Astrocyte of the hippocampus (primary cell): Measurements from ENCODE around the gene VAV1.
"Not testable (repeated sequence)": the region's sequence is repeated elsewhere in the genome, so short reads cannot be mapped to it uniquely, and the experiment has no call there.

ENCODE experiments used
- DNase-seq: peaks from one replicate; pipeline ENCODE4 v3.0.0; 2011; ENCODE audit warnings: low read depth, low spot score

The VAV1 gene

DNA sequence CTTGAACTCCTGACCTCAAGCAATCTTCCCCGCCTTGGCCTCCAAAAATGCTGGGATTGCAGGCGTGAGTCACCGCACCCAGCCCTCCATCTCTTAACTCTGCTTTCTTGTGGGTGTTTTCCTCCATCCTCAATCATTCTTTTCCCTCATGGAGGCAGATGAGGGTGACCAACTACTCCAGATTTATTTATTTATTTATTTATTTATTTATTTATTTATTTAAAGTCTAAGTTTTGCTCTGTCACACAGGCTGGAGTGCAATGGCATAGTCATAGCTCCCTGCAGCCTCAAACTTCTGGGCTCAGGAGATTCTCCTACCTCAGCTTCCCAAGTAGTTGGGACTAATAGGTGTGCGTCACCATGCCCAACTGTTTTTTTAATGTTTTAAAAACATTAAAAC, 14.9 kb downstream of the VAV1 start:
- no peak for DNase-seq

GRCh38 chr19:6788896-6789295, 16.4 kb downstream of the VAV1 start:
- DNase-seq = no peak

DNA sequence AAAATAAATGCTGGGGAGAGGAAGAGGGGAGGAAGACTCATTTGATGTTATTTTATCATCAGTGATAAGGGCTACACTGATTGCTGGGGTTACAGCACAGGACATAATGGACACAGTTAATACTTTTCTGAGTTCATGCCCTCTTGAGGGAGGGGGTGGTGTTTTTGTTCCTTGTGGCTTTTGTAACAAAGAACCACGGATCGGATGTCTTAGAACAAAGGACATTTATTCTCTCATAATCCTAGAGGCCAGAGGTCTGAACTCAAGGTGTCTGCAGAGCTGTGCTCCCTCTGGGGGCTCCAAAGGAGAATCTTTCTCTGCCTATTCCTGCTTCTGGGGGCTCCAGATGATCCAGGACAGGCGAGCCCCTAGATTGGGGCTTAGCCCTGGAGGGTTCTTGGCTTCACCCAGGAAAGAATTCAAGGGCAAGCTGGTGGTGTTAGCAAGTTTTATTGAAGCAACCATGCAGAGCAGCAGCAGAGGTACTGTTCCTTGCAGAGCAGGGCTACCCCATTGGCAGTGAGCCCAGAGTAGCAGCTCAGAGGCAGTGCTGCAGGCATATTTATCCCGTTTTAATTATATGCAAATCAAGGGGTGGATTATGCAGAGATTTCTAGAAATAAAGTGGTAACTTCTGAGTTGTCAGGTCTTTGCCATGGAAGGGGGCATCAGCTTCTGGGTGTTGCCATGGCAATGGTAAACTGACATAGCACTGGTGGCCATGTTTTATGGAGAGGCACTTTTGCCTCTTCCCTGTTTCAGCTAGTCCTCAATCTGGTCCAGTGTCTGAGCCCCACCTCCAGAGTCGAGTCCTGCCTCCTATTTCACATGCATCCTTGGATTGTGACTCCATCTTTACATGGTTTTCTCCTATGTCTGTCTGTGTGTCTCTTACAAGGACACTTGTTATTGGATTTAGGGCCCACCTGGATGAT, 18.0 kb downstream of the VAV1 start:
- no peak for DNase-seq

- no peak for DNase-seq
Measured at GRCh38 chr19:6791237-6791636, 18.7 kb downstream of the VAV1 start.

GRCh38 chr19:6793411-6793810, 20.9 kb downstream of the VAV1 start:
- DNase-seq = no peak

DNA sequence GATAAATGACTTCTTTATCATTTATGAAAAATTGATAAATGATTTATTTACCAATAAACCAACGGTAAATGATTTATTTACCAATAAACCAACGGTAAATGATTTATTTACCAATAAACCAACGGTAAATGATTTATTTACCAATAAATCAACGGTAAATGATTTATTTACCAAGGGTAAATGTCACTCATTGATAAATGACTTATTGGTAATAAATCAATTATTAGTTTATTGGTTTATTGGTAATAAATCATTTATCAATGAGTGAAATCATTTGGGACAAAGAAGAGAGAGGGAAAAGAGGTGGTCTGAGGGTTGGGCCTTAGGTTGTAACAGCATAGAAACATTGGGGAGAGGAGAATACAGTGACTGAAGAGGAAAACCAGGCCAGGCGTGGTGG, 21.5 kb downstream of the VAV1 start:
- DNase-seq = no peak

DNA sequence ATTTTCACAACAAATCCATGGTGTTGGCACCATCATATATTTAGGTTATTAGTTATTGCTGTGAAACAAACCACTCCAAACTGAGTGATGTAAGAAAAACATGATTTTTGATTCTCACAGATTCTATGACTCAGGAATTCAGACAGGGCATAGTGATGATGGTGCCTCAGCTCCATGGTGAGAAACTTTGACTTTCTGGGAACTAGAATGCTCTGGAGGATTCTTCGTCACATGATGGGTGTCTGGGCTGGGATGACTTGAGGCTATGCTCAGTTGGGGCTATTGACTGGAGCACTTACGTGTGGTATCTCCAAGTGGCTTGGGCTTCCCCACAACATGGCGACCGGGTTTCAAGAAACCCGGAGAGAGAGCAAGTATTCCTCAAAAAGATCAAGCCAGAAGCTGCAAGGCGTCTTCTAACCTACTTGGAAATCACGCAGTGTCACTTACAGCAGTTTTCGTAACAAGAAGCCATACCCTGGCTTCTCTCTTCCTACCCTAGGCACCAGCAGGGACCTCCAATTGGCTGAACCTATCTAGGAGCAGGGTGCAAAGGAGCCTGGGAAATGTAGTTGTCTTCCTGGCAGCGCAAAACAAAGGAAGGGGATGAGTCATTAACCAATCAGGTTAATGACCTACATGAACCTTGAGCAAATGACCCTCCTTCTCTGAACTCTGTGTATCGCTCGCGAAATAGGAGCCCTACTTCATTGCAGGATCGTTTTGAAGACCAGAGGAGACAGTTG, 22.4 kb downstream of the VAV1 start:
- DNase-seq = no peak

- DNase-seq = no peak
Measured at GRCh38 chr19:6796278-6796677, 23.8 kb downstream of the VAV1 start.

GRCh38 chr19:6797646-6798045, 25.1 kb downstream of the VAV1 start:
- no peak for DNase-seq

DNA sequence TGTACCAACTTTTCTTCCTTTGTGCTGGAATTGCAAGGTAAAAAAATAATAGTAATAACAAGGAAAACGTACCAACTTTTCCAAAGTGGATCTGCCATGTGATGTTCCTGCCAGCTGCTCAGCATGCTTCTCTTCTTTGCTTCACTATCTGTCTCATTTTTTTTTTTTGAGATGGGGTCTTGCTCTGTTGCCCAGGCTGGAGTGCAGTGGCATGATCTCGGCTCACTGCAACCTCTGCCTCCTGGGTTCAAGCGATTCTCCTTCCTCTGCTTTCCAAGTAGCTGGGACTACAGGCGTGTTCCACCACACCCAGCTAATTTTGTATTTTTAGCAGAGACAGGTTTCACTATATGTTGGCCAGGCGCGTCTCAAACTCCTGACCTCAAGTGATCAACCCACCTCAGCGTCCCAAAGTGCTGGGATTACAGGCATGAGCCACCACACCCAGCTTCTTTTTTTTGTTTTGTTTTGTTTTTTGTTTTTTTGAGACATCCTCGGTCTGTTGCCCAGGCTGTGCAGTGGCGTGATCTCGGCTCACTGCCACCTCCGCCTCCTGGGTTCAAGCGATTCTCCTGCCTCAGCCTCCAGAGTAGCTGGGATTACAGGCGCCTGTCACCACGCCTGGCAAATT, 27.8 kb downstream of the VAV1 start:
- DNase-seq = not testable (repeated sequence)

- peak; percentile 46 for DNase-seq
Measured at GRCh38 chr19:6800991-6801484, 28.5 kb downstream of the VAV1 start.

DNA sequence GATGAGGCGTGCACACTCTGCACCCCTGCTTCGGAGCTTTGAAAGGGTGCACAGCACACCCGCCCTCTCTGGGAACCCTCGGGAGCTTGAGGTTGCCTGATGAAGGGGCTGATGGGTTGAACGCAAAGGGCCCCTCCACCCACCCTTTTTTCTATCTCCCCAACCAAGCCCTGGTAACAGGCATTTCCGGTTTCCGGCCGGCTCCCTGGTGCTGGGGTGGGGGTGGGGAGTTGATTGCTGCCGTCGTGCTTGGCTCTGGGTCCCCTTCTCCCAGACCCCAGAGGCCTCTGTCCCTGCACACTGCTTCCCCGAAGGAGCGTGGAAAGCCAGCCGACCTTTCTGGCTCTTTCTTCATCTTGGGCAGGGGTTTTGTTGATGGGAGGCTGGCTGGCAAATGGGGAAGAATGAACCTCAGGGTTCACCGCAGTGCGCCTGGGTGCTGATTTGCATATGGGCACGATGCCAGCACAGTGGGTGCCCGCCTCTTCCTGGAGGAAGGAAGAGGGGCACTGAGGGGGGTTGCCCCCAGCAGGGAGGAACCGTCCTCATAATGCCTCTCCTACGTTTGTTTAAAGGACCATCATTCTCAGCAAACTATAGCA, 29.1 kb downstream of the VAV1 start:
- DNase-seq = peak; percentile 13

GRCh38 chr19:6802336-6803035, 30.0 kb downstream of the VAV1 start:
- no peak for DNase-seq

DNA sequence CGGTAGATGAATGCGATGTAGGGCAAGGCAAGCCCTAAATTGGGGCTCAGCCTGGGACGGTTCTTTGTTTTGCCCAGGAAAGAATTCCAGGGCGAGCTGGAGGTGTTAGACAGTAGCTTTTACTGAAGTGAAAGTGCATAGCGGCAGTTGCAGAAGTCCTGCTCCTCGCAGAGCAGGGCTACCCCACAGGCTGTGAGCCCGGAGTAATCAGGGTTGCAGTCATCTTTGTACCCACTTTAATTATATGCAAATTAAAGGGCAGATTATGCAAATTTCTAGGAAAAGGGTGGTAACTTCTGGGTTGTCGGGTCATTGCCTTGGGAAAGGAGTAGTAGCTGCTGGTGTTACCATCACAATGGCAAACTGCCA, 30.5 kb downstream of the VAV1 start:
- DNase-seq = no peak

DNA sequence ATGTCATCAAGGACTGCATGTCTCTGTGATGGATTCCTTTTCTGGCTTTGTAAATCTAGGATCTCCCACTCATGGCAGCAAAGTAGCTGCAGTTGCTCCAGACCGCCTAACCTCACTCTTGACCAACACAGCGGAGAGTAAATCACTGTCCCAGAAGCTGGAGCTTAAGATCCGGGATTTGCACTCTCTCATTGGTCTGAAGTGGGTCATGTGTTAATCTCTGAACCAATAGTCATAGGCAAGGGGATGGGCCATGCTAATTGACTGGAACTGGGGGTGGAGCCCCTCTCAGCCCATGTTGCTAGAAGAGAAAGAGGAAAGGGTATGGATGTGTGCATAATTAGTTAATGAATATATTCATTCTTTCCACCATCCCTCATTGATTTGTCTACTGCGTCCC, 34.0 kb downstream of the VAV1 start:
- DNase-seq = no peak

DNA sequence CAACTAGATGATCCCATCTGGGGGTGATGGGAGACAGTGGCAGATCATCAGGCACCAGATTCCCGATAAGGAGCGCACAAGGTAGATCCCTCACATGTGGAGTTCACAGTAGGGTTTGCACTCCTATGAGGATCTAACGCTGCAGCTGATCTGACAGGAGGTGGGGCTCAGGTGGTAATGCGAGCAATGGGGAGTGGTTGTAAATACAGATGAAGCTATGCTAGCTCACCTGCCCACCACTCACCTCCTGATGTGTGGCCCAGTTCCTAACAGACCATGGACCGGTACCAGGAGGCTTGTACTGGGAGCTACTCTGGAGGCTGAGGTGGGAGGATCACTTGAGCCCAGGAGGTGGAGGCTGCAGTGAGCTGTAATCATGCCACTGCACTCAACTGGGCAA, 34.8 kb downstream of the VAV1 start:
- no peak for DNase-seq

DNA sequence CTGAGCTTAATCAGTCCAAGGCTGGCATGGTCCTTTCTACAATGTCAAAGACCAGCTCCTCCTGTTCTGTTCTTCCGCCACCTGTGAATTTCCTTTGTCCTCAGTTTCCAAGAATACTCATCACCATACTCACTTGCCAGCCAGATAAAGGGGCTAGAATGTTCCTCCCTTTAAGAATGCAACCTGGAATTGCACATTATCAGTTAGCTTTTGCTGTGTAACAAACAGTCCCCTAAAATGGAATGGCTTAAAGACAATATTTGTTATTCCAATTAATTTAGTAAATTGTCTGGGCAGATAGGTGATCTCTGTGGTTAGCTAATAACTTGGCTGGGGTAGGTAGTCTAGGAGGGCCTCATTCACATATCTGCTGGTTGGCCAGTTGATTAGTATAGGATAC, 36.0 kb downstream of the VAV1 start:
- DNase-seq = no peak

DNA sequence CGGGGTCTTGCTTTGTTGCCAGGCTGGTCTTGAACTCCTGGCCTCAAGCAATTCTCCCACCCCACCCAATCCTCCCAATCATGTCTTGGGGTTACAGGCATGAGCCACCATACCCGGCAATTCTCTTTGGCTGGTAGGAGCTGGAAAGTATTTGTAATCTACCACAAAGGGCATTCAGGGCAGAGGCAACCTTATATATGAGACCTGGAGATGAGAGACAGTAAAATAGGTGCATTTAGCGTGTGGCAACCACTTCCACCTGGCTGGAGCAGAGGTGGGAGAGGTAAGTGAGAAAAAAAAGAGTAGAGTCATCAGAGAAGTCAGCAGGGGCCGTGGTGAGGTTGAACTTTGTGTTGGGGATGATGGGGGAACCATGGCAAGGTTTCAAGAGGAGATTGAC, 36.8 kb downstream of the VAV1 start:
- no peak for DNase-seq

- no peak for DNase-seq
Measured at GRCh38 chr19:6811378-6811777, 38.9 kb downstream of the VAV1 start.

DNA sequence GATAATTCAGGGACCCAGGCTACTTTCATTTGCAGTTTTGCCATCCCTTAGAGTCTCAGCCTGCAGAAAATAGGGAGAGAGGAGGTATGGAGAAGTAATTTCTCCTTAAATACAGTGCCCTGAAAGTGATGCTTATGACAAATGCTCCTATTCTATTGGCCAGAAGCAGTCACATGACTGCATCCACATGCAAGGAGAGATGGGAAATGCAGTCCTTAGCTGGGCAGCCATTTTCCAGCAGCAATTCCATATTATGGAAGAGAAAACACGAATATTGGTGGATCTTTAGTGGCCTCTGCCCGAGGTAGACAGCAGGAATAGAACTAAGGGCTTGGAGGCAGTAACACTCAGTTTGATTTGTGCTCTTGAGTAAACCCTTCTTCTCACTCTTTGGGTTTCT, 39.4 kb downstream of the VAV1 start:
- peak; percentile 52 for DNase-seq

GRCh38 chr19:6812612-6813011, 40.1 kb downstream of the VAV1 start:
- no peak for DNase-seq
